Fibroblast of mammary gland (primary cell): ENCODE measurements around the gene ASTN2.

Experiments
- DNase-seq: peaks from one replicate; pipeline ENCODE4 v3.0.0-alpha.2; 2010; ENCODE audit warnings: low read depth
- H3K4me3 ChIP-seq: 2 replicates; pipeline ENCODE4 v1.5.1; 2011; ENCODE audit warnings: low read depth, mild to moderate bottlenecking, low read length, moderate library complexity; ENCODE audit not compliant: control insufficient read depth
- CTCF ChIP-seq: conservative IDR thresholded peaks from 2 replicates; pipeline ENCODE4 v1.5.1; 2011; ENCODE audit warnings: low read depth, low read length, inconsistent platforms; ENCODE audit not compliant: control insufficient read depth, insufficient read depth

The ASTN2 gene

GRCh38 chr9:116576386-116576785 lies 838.5 kb downstream of the ASTN2 start:
- H3K4me3 ChIP-seq = no peak overlapping the region
- DNase-seq = no peak
- no peak for TF ChIP-seq CTCF

- no peak overlapping the region for H3K4me3 ChIP-seq
- DNase-seq = no peak
- no peak for TF ChIP-seq CTCF
These were observed 840.7 kb downstream of the ASTN2 start for GRCh38 chr9:116574027-116574679.

- no peak overlapping the region for H3K4me3 ChIP-seq
- peak; percentile 97 for TF ChIP-seq CTCF
- peak; percentile 89 for DNase-seq
These were observed 842.6 kb downstream of the ASTN2 start for GRCh38 chr9:116572095-116572748.

GRCh38 chr9:116569111-116569510 lies 845.7 kb downstream of the ASTN2 start:
- H3K4me3 ChIP-seq = no peak overlapping the region
- DNase-seq = no peak
- TF ChIP-seq CTCF = no peak

- peak; percentile 56 for DNase-seq
- H3K4me3 ChIP-seq = no peak overlapping the region
- TF ChIP-seq CTCF = no peak
These were observed 848.0 kb downstream of the ASTN2 start for GRCh38 chr9:116566677-116567488.

- TF ChIP-seq CTCF = no peak
- no peak overlapping the region for H3K4me3 ChIP-seq
- no peak for DNase-seq
These were observed 848.9 kb downstream of the ASTN2 start for GRCh38 chr9:116565986-116566385.
